Naive thymus-derived CD4-positive, alpha-beta T cell (primary cell): ENCODE results near the gene ROMO1. TPM values are rescaled to one million over a fixed set of nuclear protein-coding genes. Genes with fewer than 3 reads are reported as not detected.
A peak's percentile ranks its signal among the peaks of the same experiment; 100 is the strongest.

ENCODE experiments used
- ATAC-seq: fragments of 150-1000 bp; cut with Tn5 transposase; 2 replicates; pipeline ENCODE4 v1.10.0; 2021; ENCODE audit warnings: mild to moderate bottlenecking, moderate library complexity
- CTCF ChIA-PET: fragments of 350-600 bp; sonication (Branson Sonifier 250); formaldehyde crosslinking; loops from one replicate; lab custom pipeline; 2021; ENCODE audit warnings: antibody characterized with exemption; lab: Charles Lee
- POLR2A ChIA-PET: fragments of 350-600 bp; sonication (Branson Sonifier 250); formaldehyde crosslinking; loops from one replicate; lab custom pipeline; 2021; ENCODE audit warnings: antibody characterized with exemption, inconsistent platforms; lab: Charles Lee
- DNase-seq, 9 donors: peaks; one replicate each; pipeline versions ENCODE4 v3.0.0 to v3.0.0-alpha.2; 2020 to 2022; ENCODE audit warnings: mixed read lengths in 1 of 9
- H3K27ac ChIP-seq: one replicate; pipeline ENCODE4 v1.7.0; 2013; ENCODE audit warnings: mild to moderate bottlenecking, low read depth, low read length, moderate library complexity
- H3K27me3 ChIP-seq, 2 donors: one replicate each; pipeline ENCODE4 v1.7.0; 2013; ENCODE audit warnings: low read length in 2 of 2, mild to moderate bottlenecking in 2 of 2, moderate library complexity in 2 of 2; ENCODE audit not compliant: control insufficient read depth in 2 of 2, insufficient read depth in 2 of 2
- H3K36me3 ChIP-seq, 3 experiments: 1 replicate in 2 of 3; 2 replicates in 1 of 3; pipeline ENCODE4 v1.7.0; 2013; ENCODE audit warnings: low read length in 3 of 3, mild to moderate bottlenecking in 3 of 3, moderate library complexity in 1 of 3; ENCODE audit not compliant: insufficient read depth in 3 of 3, control insufficient read depth in 2 of 3
- H3K4me1 ChIP-seq, 2 donors: one replicate each; pipeline ENCODE4 v1.7.0; 2013; ENCODE audit warnings: low read length in 2 of 2, mild to moderate bottlenecking in 2 of 2, moderate library complexity in 1 of 2; ENCODE audit not compliant: control insufficient read depth in 2 of 2, insufficient read depth in 2 of 2
- H3K4me3 ChIP-seq: 2 replicates; pipeline ENCODE4 v1.7.0; 2013; ENCODE audit warnings: mild to moderate bottlenecking, low read length
- H3K9me3 ChIP-seq, 3 experiments: 1 replicate in 2 of 3; 2 replicates in 1 of 3; pipeline ENCODE4 v1.7.0; 2013; ENCODE audit warnings: low read length in 3 of 3; ENCODE audit not compliant: control insufficient read depth in 2 of 3
- H3K27ac Mint-ChIP-seq, 9 donors: one replicate each; pipeline ENCODE4 v1.8.0; 2020 to 2022; ENCODE audit warnings: mixed read lengths in 9 of 9, mild to moderate bottlenecking in 8 of 9, moderate library complexity in 5 of 9, inconsistent platforms in 2 of 9
- H3K27me3 Mint-ChIP-seq, 5 donors: one replicate each; pipeline ENCODE4 v1.8.0; 2021 to 2022; ENCODE audit warnings: mixed read lengths in 5 of 5, mild to moderate bottlenecking in 1 of 5
- H3K36me3 Mint-ChIP-seq, 5 donors: one replicate each; pipeline ENCODE4 v1.8.0; 2020 to 2022; ENCODE audit warnings: mixed read lengths in 5 of 5, mild to moderate bottlenecking in 3 of 5, inconsistent platforms in 1 of 5
- H3K4me1 Mint-ChIP-seq, 7 donors: one replicate each; pipeline ENCODE4 v1.8.0; 2020 to 2022; ENCODE audit warnings: mixed read lengths in 7 of 7, mild to moderate bottlenecking in 3 of 7, inconsistent platforms in 1 of 7
- H3K4me3 Mint-ChIP-seq, 10 donors: one replicate each; pipeline ENCODE4 v1.8.0; 2020 to 2022; ENCODE audit warnings: mild to moderate bottlenecking in 10 of 10, mixed read lengths in 10 of 10, moderate library complexity in 6 of 10, inconsistent platforms in 2 of 10
- H3K9me3 Mint-ChIP-seq, 11 donors: one replicate each; pipeline ENCODE4 v1.8.0; 2020 to 2022; ENCODE audit warnings: mixed read lengths in 11 of 11, mild to moderate bottlenecking in 4 of 11, inconsistent platforms in 1 of 11, moderate library complexity in 1 of 11
- intact Hi-C, 2 donors: fragments of 100-400 bp; cut with micrococcal nuclease; formaldehyde crosslinking; loops; one replicate each; pipeline ENCODE4 v1.15.1; 2023
- polyA plus RNA-seq, 2 donors: library from polyadenylated mRNA; unstranded; fragments of 300-500 nt; fragmentation: Illumina TruSeq; gene quantifications; one replicate each; pipeline ENCODE4 v1.2.3, GENCODE V29; 2021
- total RNA-seq, 6 experiments: library from RNA in 5 of 6; stranded (reverse) in 5 of 6; gene quantifications; 1 replicate in 5 of 6; 2 replicates in 1 of 6; pipeline ENCODE4 v1.2.3 and lab custom pipeline; 2021 to 2026

The ROMO1 gene
- total and polyA plus RNA-seq, 7 experiments from 2014 or later, result 33.2 to 293 (median 45.6) TPM

DNA sequence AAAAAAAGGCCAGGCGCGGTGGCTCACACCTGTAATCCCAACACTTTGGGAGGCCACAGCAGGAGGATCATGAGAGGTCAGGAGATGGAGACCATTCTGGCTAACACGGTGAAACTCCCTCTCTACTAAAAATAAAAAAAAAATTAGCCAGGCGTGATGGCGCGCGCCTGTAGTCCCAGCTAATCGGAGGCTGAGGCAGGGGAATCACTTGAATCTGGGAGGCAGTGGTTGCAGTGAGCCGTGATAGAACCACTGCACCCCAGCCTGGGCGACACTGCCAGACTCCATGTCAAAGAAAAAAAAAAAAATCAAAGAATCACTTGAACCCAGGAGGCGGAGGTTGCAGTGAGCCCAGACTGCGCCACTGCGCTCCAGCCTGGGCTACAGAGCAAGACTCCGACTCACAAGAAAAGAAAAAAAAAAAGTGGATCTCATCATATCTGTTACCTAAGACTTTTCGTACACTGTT is 38.7 kb downstream of the ROMO1 start:
- DNase-seq (no peak), ATAC-seq (no peak)
- H3K4me1 Mint-ChIP-seq, result peaks cover 32 to 70% (median 61%) of the 10 kb centered on the region in 7 donors
- H3K36me3 ChIP-seq, result peaks cover 36 to 76% (median 56%) of the 10 kb centered on the region in 3 experiments
- ChIA-PET CTCF (no interaction called here), POLR2A (interaction anchor here (0.9 to 14.0 kb wide), 6 partner anchors 9 to 244 kb away, joined by 3 to 733 read pairs (median 8); partner anchors contain the start of genes NFS1, PHF20 and ROMO1)
- intact Hi-C loops, result no loop called here
- H3K27ac Mint-ChIP-seq, result peak overlapping the region in 8 of 9 donors; percentile 2 to 86 (median 76)
- no peak overlapping the region for H3K4me3 ChIP-seq
- H3K4me3 Mint-ChIP-seq, result peak overlapping the region; percentile 30 to 99 (median 78)
- no peaks in the 10 kb centered on the region for H3K27me3 ChIP-seq
- H3K27me3 Mint-ChIP-seq, result no peaks in the 10 kb centered on the region
- peak overlapping the region; percentile 46 for H3K27ac ChIP-seq
- H3K9me3 ChIP-seq, result no peaks in the 10 kb centered on the region
- H3K4me1 ChIP-seq, result peaks cover 57% of the 10 kb centered on the region in 2 donors
- peaks cover 8 to 51% (median 48%) of the 10 kb centered on the region in 5 donors for H3K36me3 Mint-ChIP-seq
- peaks cover 0 to 10% (median 0%) of the 10 kb centered on the region in 11 donors for H3K9me3 Mint-ChIP-seq

DNA sequence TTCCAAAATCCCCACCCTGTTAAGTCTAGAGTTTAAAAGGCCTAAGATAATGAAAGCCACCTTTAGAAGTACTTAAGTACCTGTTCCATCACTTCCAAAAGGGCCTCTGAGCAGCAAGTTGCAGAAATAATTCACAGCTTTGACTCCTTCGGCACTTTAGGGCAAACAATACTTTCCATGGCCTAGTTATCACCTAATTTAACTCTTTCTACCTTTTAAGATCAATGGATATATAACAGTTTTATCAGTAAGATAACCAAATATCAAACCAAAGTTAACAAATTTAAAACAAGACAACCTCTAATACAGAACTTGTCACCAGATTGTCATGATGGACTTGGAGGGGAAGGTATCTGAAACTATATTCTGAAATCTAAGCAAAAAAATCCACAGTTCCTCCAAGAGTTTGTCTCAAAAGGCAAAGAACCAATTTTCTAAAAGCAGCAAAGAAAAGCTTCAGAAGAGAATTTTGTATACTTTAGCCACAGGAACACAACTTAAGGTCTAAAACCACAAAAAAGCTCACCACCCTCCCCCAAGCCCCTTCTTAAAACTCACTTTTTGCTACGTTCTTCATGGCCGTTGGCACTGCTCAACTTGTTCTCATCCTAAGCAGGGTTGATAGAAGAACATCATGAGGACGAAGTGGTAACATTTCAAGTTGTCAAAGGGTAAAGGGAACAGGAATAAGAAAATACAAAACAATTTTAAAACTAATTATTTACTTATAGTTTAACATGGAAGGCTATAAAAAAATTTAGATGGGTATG is 39.4 kb downstream of the ROMO1 start:
- DNase-seq (no peak), ATAC-seq (no peak)
- H3K27ac Mint-ChIP-seq, result peak overlapping the region in 8 of 9 donors; percentile 2 to 86 (median 76)
- peaks cover 35 to 69% (median 53%) of the 10 kb centered on the region in 3 experiments for H3K36me3 ChIP-seq
- POLR2A ChIA-PET, result interaction anchor here (0.9 to 14.0 kb wide), 7 partner anchors 8 to 244 kb away, joined by 3 to 733 read pairs (median 7); partner anchors contain the start of genes CPNE1, NFS1, PHF20 and RBM12
- H3K9me3 ChIP-seq, result no peaks in the 10 kb centered on the region
- peaks cover 0 to 10% (median 0%) of the 10 kb centered on the region in 11 donors for H3K9me3 Mint-ChIP-seq
- no peaks in the 10 kb centered on the region for H3K27me3 ChIP-seq
- H3K27ac ChIP-seq, result peak overlapping the region; percentile 46
- H3K36me3 Mint-ChIP-seq, result peaks cover 8 to 51% (median 47%) of the 10 kb centered on the region in 5 donors
- peak overlapping the region; percentile 30 to 99 (median 78) for H3K4me3 Mint-ChIP-seq
- no peak overlapping the region for H3K4me3 ChIP-seq
- intact Hi-C loops, result no loop called here
- CTCF ChIA-PET, result interaction anchor here (0.5 to 1.2 kb wide), 2 partner anchors 31 to 106 kb away, joined by 3 read pairs; no protein-coding TSS in a partner anchor
- peaks cover 35 to 70% (median 63%) of the 10 kb centered on the region in 7 donors for H3K4me1 Mint-ChIP-seq
- H3K27me3 Mint-ChIP-seq, result no peaks in the 10 kb centered on the region
- H3K4me1 ChIP-seq, result peaks cover 60 to 62% of the 10 kb centered on the region in 2 donors

DNA sequence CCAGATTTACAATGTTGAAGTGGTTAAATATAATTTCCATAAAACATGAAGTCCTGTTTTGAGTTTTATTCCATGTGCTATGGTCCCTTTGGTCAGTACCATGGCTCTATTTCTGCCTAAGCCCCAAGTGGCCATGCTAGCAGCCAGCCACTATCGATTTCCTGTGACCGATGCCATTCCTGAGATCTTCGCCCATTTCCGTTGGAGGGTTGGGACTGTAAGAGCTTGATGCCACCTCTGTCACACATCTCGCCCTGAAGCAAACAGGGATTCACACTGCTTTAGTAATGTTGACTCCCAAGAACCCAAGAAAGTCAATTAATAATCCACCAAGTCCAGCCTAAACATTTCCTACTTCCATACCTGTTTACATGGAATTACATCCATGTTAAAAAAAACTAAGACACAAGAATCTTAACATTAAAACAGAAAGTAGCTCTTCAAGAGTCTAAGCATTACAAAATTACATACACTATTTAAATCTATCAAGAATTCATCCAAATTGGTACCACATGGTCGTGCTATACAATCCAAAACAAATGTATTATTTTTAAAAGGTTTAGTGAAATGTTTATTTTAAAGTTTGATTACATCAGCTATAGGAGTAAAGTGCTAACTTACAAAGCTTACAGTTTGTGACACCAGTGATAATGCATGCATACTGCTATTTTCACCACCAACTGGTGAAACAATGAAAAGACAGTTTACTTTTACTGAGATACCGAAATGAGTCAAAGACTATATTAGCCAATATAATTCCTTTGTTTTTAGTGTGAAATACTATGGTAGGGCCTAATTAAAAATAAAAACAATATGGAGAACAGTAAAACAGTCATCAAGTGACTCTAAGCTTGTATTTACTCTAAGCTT is 40.3 kb downstream of the ROMO1 start:
- Histone ChIP-seq H3K9me3 (no peaks in the 10 kb centered on the region), H3K36me3 (peaks cover 29 to 61% (median 43%) of the 10 kb centered on the region in 3 experiments), H3K27ac (peak overlapping the region; percentile 98), H3K27me3 (no peaks in the 10 kb centered on the region), H3K4me1 (peaks cover 54 to 63% of the 10 kb centered on the region in 2 donors), H3K4me3 (peak overlapping the region; percentile 98)
- DNase-seq, result peak in 4 of 9 donors; percentile 29 to 47 (median 39)
- Mint-ChIP-seq H3K27ac (peak overlapping the region; percentile 67 to 96 (median 84)), H3K4me3 (peak overlapping the region; percentile 83 to 100 (median 98)), H3K9me3 (peaks cover 0 to 10% (median 0%) of the 10 kb centered on the region in 11 donors), H3K4me1 (peaks cover 26 to 70% (median 61%) of the 10 kb centered on the region in 7 donors), H3K36me3 (peaks cover 8 to 46% (median 40%) of the 10 kb centered on the region in 5 donors), H3K27me3 (no peaks in the 10 kb centered on the region)
- ATAC-seq, result no peak
- intact Hi-C loops, result loop anchor here (5.0 to 10.0 kb wide), 6 partner anchors 145 to 1747 kb away; partner anchors contain the start of genes ACSS2 (in 2 of the 2), EIF2S2 (in 1 of the 2), GGT7 (in 1 of the 2) and MROH8 (in 1 of the 2)
- ChIA-PET POLR2A (interaction anchor here (0.5 to 14.0 kb wide), 13 partner anchors 9 to 159 kb away, joined by 3 to 733 read pairs (median 3); partner anchors contain the start of genes CPNE1, NFS1, PHF20 and RBM12), CTCF (interaction anchor here (0.5 to 1.2 kb wide), 5 partner anchors 29 to 394 kb away, joined by 3 to 5 read pairs (median 3); no protein-coding TSS in a partner anchor)

DNA sequence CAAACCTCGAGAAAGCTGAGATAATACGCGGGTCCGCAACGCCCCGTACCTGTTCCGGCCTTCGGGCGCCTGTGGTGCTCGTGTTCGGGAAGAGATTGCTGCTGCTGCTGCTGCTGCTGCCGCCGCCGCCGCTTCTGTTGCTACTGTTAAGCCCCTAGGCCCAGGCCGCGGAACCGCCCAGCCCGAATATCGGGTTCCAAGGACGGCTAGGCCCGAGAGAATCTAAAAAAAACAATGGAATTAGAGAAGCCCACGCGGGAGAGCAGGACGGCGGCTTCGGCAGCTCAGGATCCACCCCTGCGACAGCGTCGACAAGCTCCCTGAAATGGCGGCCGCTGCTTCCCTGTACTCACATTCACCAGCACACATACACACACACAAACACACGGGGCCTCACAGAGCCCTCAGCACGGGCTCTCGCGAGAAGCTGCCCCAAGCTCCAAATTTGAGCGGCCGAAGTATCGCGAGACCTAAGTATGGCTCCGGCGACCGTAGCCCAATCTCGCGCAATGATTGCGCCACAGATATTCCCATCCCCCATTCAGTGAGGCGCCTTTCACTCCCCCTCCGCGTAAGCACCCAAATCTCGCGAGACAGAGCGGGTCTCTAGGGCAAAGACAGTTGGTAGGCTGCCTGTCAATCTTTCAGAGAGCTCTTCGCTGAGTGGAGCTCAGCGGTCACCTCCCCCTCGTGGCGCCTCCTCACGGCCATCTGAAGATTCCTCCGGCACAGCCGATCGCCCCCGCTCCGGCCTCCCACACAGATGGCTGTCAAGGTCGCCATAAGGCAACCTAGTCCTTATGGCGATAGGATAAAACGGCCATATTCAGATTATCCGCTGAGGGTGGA is 42.9 kb downstream of the ROMO1 start, which contains the start of gene RBM39:
Gene RBM39 (minus strand): TSS at position 369 of the 849 bp plus-strand sequence. CDS start 1,386 bp downstream, outside the sequence.
- Mint-ChIP-seq H3K4me1 (peaks cover 22 to 53% (median 45%) of the 10 kb centered on the region in 7 donors), H3K27me3 (no peaks in the 10 kb centered on the region), H3K27ac (peak within 1 kb of the TSS; percentile 96 to 100 (median 100)), H3K9me3 (peaks cover 0 to 10% (median 0%) of the 10 kb centered on the region in 11 donors), H3K36me3 (peaks cover 8 to 36% (median 30%) of the 10 kb centered on the region in 5 donors), H3K4me3 (peak within 1 kb of the TSS; percentile 86 to 100 (median 98))
- Histone ChIP-seq H3K4me1 (peaks cover 34 to 49% of the 10 kb centered on the region in 2 donors), H3K36me3 (peaks cover 22 to 39% (median 29%) of the 10 kb centered on the region in 3 experiments), H3K4me3 (peak within 1 kb of the TSS; percentile 98), H3K27me3 (no peaks in the 10 kb centered on the region), H3K9me3 (no peaks in the 10 kb centered on the region), H3K27ac (peak within 1 kb of the TSS; percentile 98)
- peak; percentile 92 for ATAC-seq
- ChIA-PET CTCF (interaction anchor here (0.6 to 4.0 kb wide), 8 partner anchors 13 to 649 kb away, joined by 3 to 58 read pairs (median 4); partner anchors contain the start of genes CEP250, PHF20 and SCAND1), POLR2A (interaction anchor here (0.6 to 14.0 kb wide), 57 partner anchors 8 to 916 kb away, joined by 3 to 733 read pairs (median 7); partner anchors contain the start of genes CEP250, CPNE1, ERGIC3 and GGT7)
- peak; percentile 92 to 100 (median 99) for DNase-seq
- intact Hi-C loops, result loop anchor here (1.0 to 10.0 kb wide), 17 partner anchors 9 to 1750 kb away; partner anchors contain the start of genes ACSS2 (in 2 of the 2), CPNE1 (in 2 of the 2), NFS1 (in 2 of the 2) and RBM12 (in 2 of the 2)
